Heart right ventricle (tissue), 16 donors: Measurements from ENCODE around the gene CNIH2. TPM values are rescaled to one million over a fixed set of nuclear protein-coding genes. Genes with fewer than 3 reads are reported as not detected.

Experiments used
- ATAC-seq, 8 donors: fragments of 200-7000 bp; cut with Tn5 transposase; one replicate each; pipeline ENCODE4 v1.9.1; 2020; ENCODE audit warnings: mild to moderate bottlenecking in 8 of 8, moderate library complexity in 8 of 8, moderate number of reproducible peaks in 1 of 8
- DNase-seq, 2 donors: peaks; one replicate each; pipeline ENCODE4 v3.0.0-alpha.2; 2020
- H3K27ac ChIP-seq, 10 donors: fragments of 200-600 bp; sonication (generic) in 2 of 10; one replicate each; pipeline versions ENCODE4 v1.5.0 to v1.8.0; 2020 to 2022; ENCODE audit warnings: mild to moderate bottlenecking in 3 of 10
- H3K27me3 ChIP-seq, 7 donors: fragments of 200-600 bp; one replicate each; pipeline ENCODE4 v1.8.0; 2021 to 2022; ENCODE audit warnings: mild to moderate bottlenecking in 2 of 7
- H3K36me3 ChIP-seq, 9 donors: fragments of 200-600 bp; sonication (generic) in 1 of 9; one replicate each; pipeline versions ENCODE4 v1.5.0 to v1.8.0; 2020 to 2022; ENCODE audit warnings: mild to moderate bottlenecking in 2 of 9
- H3K4me1 ChIP-seq, 9 donors: fragments of 200-600 bp; sonication (generic) in 1 of 9; one replicate each; pipeline versions ENCODE4 v1.5.0 to v1.8.0; 2020 to 2022; ENCODE audit warnings: mild to moderate bottlenecking in 4 of 9
- H3K4me3 ChIP-seq, 10 donors: fragments of 200-600 bp; sonication (generic) in 2 of 10; one replicate each; pipeline versions ENCODE4 v1.5.0 to v1.8.0; 2020 to 2022; ENCODE audit warnings: mild to moderate bottlenecking in 7 of 10, moderate library complexity in 2 of 10
- H3K9me3 ChIP-seq, 11 donors: fragments of 200-600 bp in 10 of 11; sonication (generic) in 2 of 11; one replicate each; pipeline versions ENCODE4 v1.5.0 to v1.8.0; 2013 to 2022; ENCODE audit warnings: mild to moderate bottlenecking in 2 of 11, control low read depth in 1 of 11, moderate library complexity in 1 of 11
- CTCF ChIP-seq, 9 donors: fragments of 200-600 bp; sonication (generic) in 2 of 9; IDR thresholded peaks; one replicate each; pipeline versions ENCODE4 v1.5.0 to v1.8.0; 2021 to 2022; ENCODE audit warnings: antibody characterized with exemption in 9 of 9, mild to moderate bottlenecking in 5 of 9, moderate library complexity in 1 of 9
- WGBS, 2 donors: extraction: QIAGEN DNeasy Blood & Tissue Kit; methylation state at CpG; one replicate each; pipeline ENCODE4 v1.1.7; 2013; ENCODE audit warnings: inconsistent platforms in 1 of 2; 5-methylcytosine and 5-hydroxymethylcytosine counted together
- intact Hi-C, 10 donors: fragments of 100-400 bp; cut with DNase I; formaldehyde crosslinking; loops; one replicate each; pipeline versions ENCODE4 v1.11.1 to v1.14.2; 2022
- polyA plus RNA-seq, 2 donors: library from polyadenylated mRNA; stranded (reverse); fragments of 200-250 nt; gene quantifications; one replicate each; pipeline ENCODE4 v1.2.3, GENCODE V29; 2013
- total RNA-seq, 10 donors: library from RNA; stranded (reverse); fragmentation: NEBNext Ultra II Directional in 3 of 10; extraction: Animal tissue kit (Norgen Biotek cat#: 25700) in 3 of 10; gene quantifications; one replicate each; pipeline versions ENCODE4 v1.2.1 to v1.2.4, GENCODE V29; 2021 to 2023
- donor health status: Arrhythmogenic right ventricular cardiomyopathy.
- donor health status: ischemic (EF 13 %, LVEDD 7.1; RV severe dilation, severe dysfunction).
- donor health status: healthy with polysubstance abuse.
- donor health status: DM: no; HTN: yes; CAD: no.
- donor health status: DM: no; HTN: no; CAD: no.
- donor health status: ischemic (EF 25% LVEDD 6.9; RV normal size, moderate dysfunction).
- donor health status: ischemic (EF 25% LVEDD 5.7; RV mildly dilated, moderate dysfunction).
- donor health status: healthy.
- donor health status: DM: yes; HTN: yes; CAD: no.
- donor health status: Ischemic cardiomyopathy.
- donor health status: ischemic (EF 35%, LVEDD 5.7; RV mildly dilated, moderate dysfunction).
- donor health status: nonischemic (EF 11% LVEDD 7.7; RV severe dilation, severe dysfunction).
- donor health status: DM: yes; HTN: yes; CAD: no.
- donor health status: PGD.
- donor health status: ischemic (EF 29% LVEDD 5.4; RV normal size, mild dysfunction).
- donor health status: nonischemic (EF 23%, LVEDD 6.1; RV moderate dilation, normal function).

Gene CNIH2
- total and polyA plus RNA-seq, 12 donors: 0.06 to 0.57 (median 0.45) TPM; not detected in 7

GRCh38 chr11:66315498-66315885 lies 37.5 kb downstream of the CNIH2 start:
- peak overlapping the region in 8 of 10 donors; percentile 77 to 92 (median 86) for H3K27ac ChIP-seq
- H3K4me1 ChIP-seq: peaks cover 15 to 58% (median 41%) of the 10 kb centered on the region in 9 donors
- ATAC-seq: no peak
- DNase-seq: no peak
- 73 to 82% methylated on average over 14 of the region's 14 CpGs for WGBS, 2 donors
- no peaks in the 10 kb centered on the region for H3K9me3 ChIP-seq
- no peak for TF ChIP-seq CTCF (IDR thresholded peaks at IDR 0.05)
- peak overlapping the region in 9 of 10 donors; percentile 46 to 76 (median 60) for H3K4me3 ChIP-seq
- intact Hi-C loops: loop anchor here in 1 of 10 donors (10.0 kb wide), 1 partner anchor 69 kb away; no protein-coding TSS in a partner anchor
- H3K36me3 ChIP-seq: no peaks in the 10 kb centered on the region
- H3K27me3 ChIP-seq: peaks cover 0 to 6% (median 0%) of the 10 kb centered on the region in 7 donors

- no peak for ATAC-seq
- intact Hi-C loops: loop anchor here in 1 of 10 donors (10.0 kb wide), 1 partner anchor 69 kb away; no protein-coding TSS in a partner anchor
- no peaks in the 10 kb centered on the region for H3K9me3 ChIP-seq
- DNase-seq: no peak
- H3K27me3 ChIP-seq: peaks cover 0 to 6% (median 0%) of the 10 kb centered on the region in 7 donors
- peak overlapping the region; percentile 77 to 92 (median 86) for H3K27ac ChIP-seq
- H3K36me3 ChIP-seq: no peaks in the 10 kb centered on the region
- H3K4me3 ChIP-seq: peak overlapping the region; percentile 25 to 76 (median 60)
- no peak for TF ChIP-seq CTCF (IDR thresholded peaks at IDR 0.05)
- WGBS, 2 donors: 59 to 73% methylated on average over 52 of the region's 52 CpGs
- peaks cover 15 to 58% (median 41%) of the 10 kb centered on the region in 9 donors for H3K4me1 ChIP-seq
Observed at GRCh38 chr11:66315921-66316811, 38.2 kb downstream of the CNIH2 start.

- peak within 1 kb of the TSS; percentile 25 to 76 (median 60) for H3K4me3 ChIP-seq
- no peak for TF ChIP-seq CTCF (IDR thresholded peaks at IDR 0.05)
- H3K4me1 ChIP-seq: peaks cover 15 to 56% (median 41%) of the 10 kb centered on the region in 9 donors
- H3K27ac ChIP-seq: peak within 1 kb of the TSS; percentile 77 to 92 (median 86)
- H3K27me3 ChIP-seq: peaks cover 0 to 6% (median 0%) of the 10 kb centered on the region in 7 donors
- intact Hi-C loops: loop anchor here in 1 of 10 donors (10.0 kb wide), 1 partner anchor 68 kb away; no protein-coding TSS in a partner anchor
- no peaks in the 10 kb centered on the region for H3K36me3 ChIP-seq
- ATAC-seq: peak; percentile 26 to 66 (median 54)
- WGBS, 2 donors: 1 to 6% methylated on average over 27 to 29 of the region's 29 CpGs
- H3K9me3 ChIP-seq: no peaks in the 10 kb centered on the region
- DNase-seq: peak; percentile 85 to 89
Observed at GRCh38 chr11:66316849-66317251, 38.9 kb downstream of the CNIH2 start, which contains the start of gene CD248. CD248 (minus strand) TSS chr11:66317044; CDS start chr11:66317027, 17 bp downstream.

- Histone ChIP-seq H3K4me3 (peak overlapping the region in 9 of 10 donors; percentile 46 to 76 (median 60)), H3K27ac (peak overlapping the region; percentile 77 to 92 (median 86)), H3K9me3 (no peaks in the 10 kb centered on the region), H3K27me3 (peaks cover 0 to 6% (median 0%) of the 10 kb centered on the region in 7 donors), H3K4me1 (peaks cover 15 to 61% (median 36%) of the 10 kb centered on the region in 9 donors), H3K36me3 (no peaks in the 10 kb centered on the region)
- ATAC-seq (peak; percentile 6 to 36 (median 24)), DNase-seq (peak; percentile 62 to 73)
- no peak for TF ChIP-seq CTCF (IDR thresholded peaks at IDR 0.05)
- 1 to 6% methylated on average over 14 of the region's 14 CpGs for WGBS, 2 donors
- intact Hi-C loops: loop anchor here in 1 of 10 donors (10.0 kb wide), 1 partner anchor 67 kb away; no protein-coding TSS in a partner anchor
Observed at GRCh38 chr11:66317322-66317722, 39.3 kb downstream of the CNIH2 start.
